Hepatocyte (in vitro differentiated cells): ENCODE results near the gene SLC6A7.

ENCODE experiments used
- EZH2phosphoT487 ChIP-seq: fragments of 200-600 bp; sonication (generic); IDR thresholded peaks from one replicate; pipeline ENCODE4 v1.6.1; 2018; ENCODE audit warnings: antibody characterized with exemption, mild to moderate bottlenecking, low read depth, moderate library complexity; ENCODE audit not compliant: unreplicated experiment, severe bottlenecking
- TF ChIP-seq, protein P1 (sequence below): fragments of 200-600 bp; sonication (generic); IDR thresholded peaks from 2 replicates; pipeline ENCODE4 v1.5.1; 2016; ENCODE audit warnings: antibody characterized with exemption, mild to moderate bottlenecking; ENCODE audit not compliant: poor library complexity

DNA sequence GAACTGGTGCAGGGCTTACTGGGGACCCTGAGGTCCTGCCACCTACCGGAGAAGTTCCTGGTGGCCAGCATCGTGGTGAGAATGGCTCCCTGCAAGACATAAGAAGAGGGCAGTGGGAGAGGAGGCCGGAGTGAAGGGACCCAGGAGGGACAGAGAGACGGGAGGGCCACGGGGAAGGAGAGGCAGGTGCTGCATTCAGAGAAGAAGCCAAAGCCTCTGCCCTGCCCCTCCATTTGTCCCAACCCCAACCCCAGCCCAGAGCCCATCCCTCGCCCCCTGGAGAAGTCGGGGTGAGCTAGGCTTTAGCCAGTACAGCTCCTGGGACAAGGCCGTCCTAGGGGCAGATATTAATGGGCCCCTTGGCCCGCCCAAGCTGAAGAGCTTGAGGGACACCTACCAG, 57.9 kb downstream of the SLC6A7 start:
- TF ChIP-seq, protein P1, sequence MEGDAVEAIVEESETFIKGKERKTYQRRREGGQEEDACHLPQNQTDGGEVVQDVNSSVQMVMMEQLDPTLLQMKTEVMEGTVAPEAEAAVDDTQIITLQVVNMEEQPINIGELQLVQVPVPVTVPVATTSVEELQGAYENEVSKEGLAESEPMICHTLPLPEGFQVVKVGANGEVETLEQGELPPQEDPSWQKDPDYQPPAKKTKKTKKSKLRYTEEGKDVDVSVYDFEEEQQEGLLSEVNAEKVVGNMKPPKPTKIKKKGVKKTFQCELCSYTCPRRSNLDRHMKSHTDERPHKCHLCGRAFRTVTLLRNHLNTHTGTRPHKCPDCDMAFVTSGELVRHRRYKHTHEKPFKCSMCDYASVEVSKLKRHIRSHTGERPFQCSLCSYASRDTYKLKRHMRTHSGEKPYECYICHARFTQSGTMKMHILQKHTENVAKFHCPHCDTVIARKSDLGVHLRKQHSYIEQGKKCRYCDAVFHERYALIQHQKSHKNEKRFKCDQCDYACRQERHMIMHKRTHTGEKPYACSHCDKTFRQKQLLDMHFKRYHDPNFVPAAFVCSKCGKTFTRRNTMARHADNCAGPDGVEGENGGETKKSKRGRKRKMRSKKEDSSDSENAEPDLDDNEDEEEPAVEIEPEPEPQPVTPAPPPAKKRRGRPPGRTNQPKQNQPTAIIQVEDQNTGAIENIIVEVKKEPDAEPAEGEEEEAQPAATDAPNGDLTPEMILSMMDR, result no peak
- TF ChIP-seq EZH2phosphoT487, result no peak
